HG03571 (cell line): ENCODE measurements around the gene F8.
"Not testable (repeated sequence)": the region's sequence is repeated elsewhere in the genome, so short reads cannot be mapped to it uniquely, and the experiment has no call there.

ENCODE experiments used
- ATAC-seq: cut with Tn5 transposase; IDR thresholded peaks from one replicate; pipeline ENCODE4 v1.9.1; 2021; ENCODE audit not compliant: unreplicated experiment

The F8 gene

DNA sequence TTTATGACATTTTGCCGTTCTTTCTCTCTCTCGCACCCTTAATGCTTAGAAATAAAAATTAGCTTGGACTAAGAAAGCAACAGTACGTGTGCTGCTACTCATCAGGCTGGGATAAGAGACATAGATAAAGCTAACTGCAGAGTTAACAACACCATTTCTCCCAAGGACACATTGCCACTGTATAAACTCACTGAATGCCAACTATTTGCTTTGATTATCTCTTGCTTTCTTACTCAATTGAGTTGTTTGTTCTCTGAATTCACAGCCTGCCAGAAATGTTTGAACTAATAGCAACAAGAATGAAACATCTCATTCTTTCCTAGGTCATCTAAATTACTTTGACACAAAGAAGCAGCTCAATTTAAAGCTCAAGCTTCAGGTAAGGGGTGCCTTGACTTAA lies 34.6 kb downstream of the F8 start:
- no peak for ATAC-seq

- ATAC-seq, result no peak
These were observed 35.5 kb downstream of the F8 start for GRCh38 chrX:154986826-154987575.

GRCh38 chrX:154981116-154981411 lies 41.5 kb downstream of the F8 start:
- ATAC-seq, result no peak

GRCh38 chrX:154980330-154981115 lies 42.0 kb downstream of the F8 start:
- peak; percentile 96 for ATAC-seq

DNA sequence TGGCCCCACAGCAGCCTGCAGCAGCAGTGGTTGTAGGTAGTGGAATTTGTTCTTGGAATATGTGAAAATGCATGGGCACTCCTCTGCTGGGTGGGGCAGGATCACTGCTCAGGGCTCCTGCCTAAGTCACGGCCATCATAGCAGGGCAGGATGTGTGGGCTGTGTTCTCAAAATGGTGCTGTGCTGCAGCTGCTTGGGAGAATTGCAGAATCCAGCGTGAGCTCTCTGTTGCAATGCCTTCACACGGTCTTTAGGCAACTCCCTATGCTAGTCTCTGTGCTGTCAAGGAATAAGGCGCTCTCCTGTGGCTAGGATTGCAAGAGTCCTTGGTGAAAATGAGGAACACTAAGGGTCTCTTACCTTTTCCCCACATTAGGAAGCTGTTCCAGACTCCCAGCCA lies 42.9 kb downstream of the F8 start:
- no peak for ATAC-seq

- ATAC-seq, result no peak
These were observed 54.2 kb downstream of the F8 start for GRCh38 chrX:154968353-154968752.

DNA sequence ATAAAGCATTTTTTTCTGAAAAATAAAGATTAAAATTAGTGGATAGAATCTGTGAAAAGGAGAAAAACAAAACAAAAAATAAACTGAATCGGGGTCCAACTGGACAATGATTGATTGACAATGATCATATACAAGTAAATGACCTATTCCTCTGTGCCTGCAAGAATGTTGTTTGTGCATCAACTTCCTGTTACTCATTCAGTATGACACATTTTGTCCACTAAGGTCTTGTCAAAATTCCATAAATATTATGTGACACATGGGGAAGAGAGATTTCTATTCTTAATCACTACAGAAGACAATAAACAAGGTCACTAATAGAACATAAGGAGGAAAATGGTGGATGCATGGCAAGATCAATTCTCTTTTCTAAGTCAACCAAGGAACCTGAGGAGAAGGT lies 54.9 kb downstream of the F8 start:
- no peak for ATAC-seq

GRCh38 chrX:154961947-154962346 lies 60.6 kb downstream of the F8 start:
- no peak for ATAC-seq

GRCh38 chrX:154955799-154956198 lies 66.7 kb downstream of the F8 start:
- not testable (repeated sequence) for ATAC-seq

- not testable (repeated sequence) for ATAC-seq
These were observed 83.3 kb downstream of the F8 start for GRCh38 chrX:154939265-154939664.

GRCh38 chrX:154924771-154925170 lies 97.8 kb downstream of the F8 start:
- ATAC-seq, result not testable (repeated sequence)

DNA sequence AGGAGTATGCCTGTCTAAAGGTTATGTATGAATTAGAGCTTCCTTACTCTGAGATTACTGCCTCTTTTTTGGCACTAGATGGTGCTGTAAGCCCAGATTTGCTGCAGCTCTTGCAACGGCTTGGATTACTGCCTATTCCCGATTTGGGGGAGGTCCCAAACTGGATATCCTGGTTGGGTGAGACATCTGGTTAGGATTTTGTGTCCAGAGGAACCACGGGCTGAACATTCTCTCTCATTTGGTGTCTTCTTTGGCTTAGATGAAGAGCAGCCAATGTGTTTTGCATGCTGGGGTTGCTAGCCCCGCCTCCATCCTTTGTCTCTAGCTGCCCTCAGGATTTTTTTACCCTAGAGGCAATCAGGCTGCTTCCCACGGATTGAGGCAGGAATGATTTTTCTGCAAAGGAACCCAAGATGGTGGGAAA lies 104.5 kb downstream of the F8 start:
- no peak for ATAC-seq

DNA sequence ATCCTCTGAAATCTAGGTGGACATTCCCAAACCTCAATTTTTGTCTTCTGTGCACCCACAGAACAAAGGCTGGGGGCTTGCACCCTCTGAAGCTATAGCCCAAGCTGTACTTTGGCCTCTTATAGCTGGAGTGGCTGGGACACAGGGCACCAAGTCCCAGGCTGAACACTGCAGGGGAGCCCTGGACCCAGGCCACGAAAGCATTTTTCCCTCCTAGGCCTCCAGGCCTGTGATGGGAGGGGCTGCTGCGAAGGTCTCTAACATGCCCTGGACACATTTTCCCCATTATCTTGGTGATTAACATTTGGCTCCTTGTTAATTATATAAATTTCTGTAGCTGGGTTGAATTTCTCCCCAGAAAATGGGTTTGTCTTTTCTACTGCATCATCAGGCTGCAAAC lies 108.5 kb downstream of the F8 start:
- no peak for ATAC-seq

DNA sequence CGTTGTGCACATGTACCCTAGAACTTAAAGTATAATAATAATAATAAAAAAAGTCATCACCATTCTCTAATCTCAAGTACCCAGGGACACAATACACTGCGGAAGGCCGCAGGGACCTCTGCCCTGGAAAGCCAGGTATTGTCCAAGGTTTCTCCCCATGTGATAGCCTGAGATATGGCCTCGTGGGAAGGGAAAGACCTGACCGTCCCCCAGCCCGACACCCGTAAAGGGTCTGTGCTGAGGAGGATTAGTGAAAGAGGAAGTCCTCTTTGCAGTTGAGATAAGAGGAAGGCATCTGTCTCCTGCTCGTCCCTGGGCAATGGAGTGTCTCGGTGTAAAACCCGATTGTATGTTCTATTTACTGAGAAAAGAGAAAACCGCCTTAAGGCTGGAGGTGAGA lies 112.0 kb downstream of the F8 start:
- not testable (repeated sequence) for ATAC-seq

- not testable (repeated sequence) for ATAC-seq
These were observed 112.5 kb downstream of the F8 start for GRCh38 chrX:154910048-154910447.

- no peak for ATAC-seq
These were observed 113.7 kb downstream of the F8 start for GRCh38 chrX:154908821-154909220.

DNA sequence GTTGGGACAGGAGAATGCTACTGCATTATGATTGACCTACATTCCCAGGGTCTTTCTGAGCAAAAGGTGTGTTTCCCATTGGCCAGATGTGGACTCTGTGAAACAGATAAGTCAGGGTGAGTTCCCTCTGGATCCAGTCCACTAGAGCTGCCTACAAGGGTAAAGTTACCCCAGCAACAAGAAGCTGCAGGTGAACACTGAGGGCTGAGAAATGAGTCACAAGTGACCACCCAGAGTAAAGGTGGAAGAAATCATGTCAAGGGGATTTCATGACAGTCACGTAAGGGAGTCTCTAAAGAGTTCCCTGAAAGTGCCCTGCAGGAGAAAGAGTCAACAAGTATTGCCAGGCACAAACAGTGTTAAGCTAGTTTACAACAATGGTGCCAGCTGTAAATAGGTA lies 120.1 kb downstream of the F8 start:
- no peak for ATAC-seq

DNA sequence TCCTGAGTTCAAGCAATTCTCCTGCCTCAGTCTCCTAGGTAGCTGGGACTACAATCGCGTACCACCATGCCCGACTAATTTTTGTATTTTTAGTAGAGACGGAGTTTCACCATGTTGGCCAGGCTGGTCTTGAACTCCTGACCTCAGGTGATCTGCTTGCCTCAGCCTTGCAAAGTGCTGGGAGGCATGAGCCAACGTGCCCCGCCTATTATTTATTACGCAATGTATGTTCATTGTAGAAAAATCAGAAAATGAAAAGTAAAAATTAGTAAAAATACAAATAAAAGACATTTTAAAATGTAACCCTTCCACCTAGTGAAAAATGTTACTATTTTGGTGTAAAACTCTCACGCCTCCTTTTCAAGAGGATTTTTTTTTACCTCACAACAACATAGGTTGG lies 122.2 kb downstream of the F8 start:
- no peak for ATAC-seq

DNA sequence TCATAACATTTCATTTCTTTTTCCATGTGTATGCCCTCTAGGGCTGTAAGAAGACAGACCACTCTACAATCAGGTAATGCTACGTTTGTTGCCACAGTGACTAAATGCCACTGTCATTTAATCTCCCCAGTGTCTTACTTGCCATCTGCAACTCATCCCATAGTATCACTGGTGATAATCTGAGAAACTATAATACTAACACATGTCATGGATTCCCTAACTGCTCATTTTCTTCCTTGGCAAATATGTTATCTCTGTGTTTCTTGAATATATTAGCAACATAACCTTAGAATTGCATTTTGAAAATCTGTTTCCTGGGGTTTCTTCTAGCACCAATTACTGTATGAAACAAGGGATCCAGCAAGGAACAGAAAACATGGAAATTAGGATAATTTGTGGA lies 130.2 kb downstream of the F8 start:
- no peak for ATAC-seq

DNA sequence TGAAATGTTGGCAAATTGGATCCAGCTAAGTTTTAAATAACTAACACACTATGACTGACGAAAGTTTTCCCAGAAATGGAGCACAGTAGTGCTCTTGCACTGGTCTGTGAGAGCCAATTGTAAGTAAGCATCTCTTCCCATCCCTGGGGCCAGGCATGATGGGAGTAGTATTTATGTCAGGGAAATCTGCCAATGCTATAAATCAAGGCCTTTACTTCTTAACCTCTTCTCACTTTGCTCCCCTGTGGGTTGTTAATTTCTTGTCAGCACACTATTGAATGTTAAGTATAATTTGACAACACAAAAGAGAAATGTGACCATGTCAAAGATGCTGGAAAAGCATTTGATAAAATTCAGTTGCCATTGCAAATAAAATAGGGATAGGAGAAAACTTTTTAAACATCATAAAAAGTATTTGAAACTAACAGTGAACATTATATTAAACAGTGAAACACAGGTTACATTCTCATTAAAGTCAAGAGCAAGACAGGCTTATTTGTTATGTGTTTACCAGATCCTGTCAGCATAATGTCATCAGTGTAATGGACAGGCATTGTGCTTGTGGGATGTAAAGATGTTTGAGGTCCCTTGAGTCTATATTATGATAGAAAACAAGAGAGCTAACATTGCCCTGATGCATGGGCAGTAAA lies 131.4 kb downstream of the F8 start:
- no peak for ATAC-seq

- peak; percentile 53 for ATAC-seq
These were observed 135.7 kb downstream of the F8 start for GRCh38 chrX:154886789-154887221.
